Uterus (tissue), 2 donors: ENCODE data around the gene CNNM2.

Source experiments
- CTCF ChIP-seq, 4 experiments: fragments of 200-600 bp in 2 of 4; fragments of 450-650 bp in 2 of 4; sonication (generic) in 2 of 4; IDR thresholded peaks; one replicate each; pipeline ENCODE4 v1.5.1; 2016 to 2019; ENCODE audit warnings: antibody characterized with exemption in 4 of 4, mild to moderate bottlenecking in 2 of 4, moderate library complexity in 1 of 4
- POLR2A ChIP-seq, 2 donors: fragments of 450-650 bp; IDR thresholded peaks; one replicate each; pipeline ENCODE4 v1.6.1; 2016; ENCODE audit warnings: antibody characterized with exemption in 2 of 2, mild to moderate bottlenecking in 1 of 2, moderate library complexity in 1 of 2

- no peak for TF ChIP-seq CTCF (IDR thresholded peaks at IDR 0.05)
- TF ChIP-seq POLR2A (IDR thresholded peaks at IDR 0.05): no peak
These were observed 164.6 kb downstream of the CNNM2 start for GRCh38 chr10:103082683-103083082.
